A549 (cell line): ENCODE measurements around the gene GNLY. TPM values are rescaled to one million over a fixed set of nuclear protein-coding genes. Genes with fewer than 3 reads are reported as not detected.
A peak's percentile ranks its signal among the peaks of the same experiment; 100 is the strongest.

ENCODE experiments used
- ATAC-seq, 2 experiments: fragments of 200-7000 bp in 1 of 2; fragments of >200 bp in 1 of 2; cut with Nextera tagmentation in 1 of 2; cut with Tn5 transposase in 1 of 2; 3 replicates each; pipeline versions ENCODE4 v1.8.0 to v1.9.1; 2018 to 2020; ENCODE audit warnings: mild to moderate bottlenecking in 1 of 2, moderate library complexity in 1 of 2
- CTCF ChIA-PET: fragments of 300-600 bp; sonication (Branson Sonifier 250); formaldehyde crosslinking; extraction: SDS; loops from one replicate; lab custom pipeline; 2021; ENCODE audit warnings: antibody characterized with exemption, inconsistent platforms; lab: Yijun Ruan, JAX
- POLR2A ChIA-PET: fragments of 350-600 bp; formaldehyde crosslinking; extraction: SDS; loops from one replicate; lab custom pipeline; 2021; ENCODE audit warnings: antibody characterized with exemption, inconsistent platforms; lab: Yijun Ruan, JAX
- DNase-seq, 2 experiments: peaks; one replicate each; pipeline versions ENCODE4 v3.0.0 to v3.0.0-alpha.2; 2011 to 2016; ENCODE audit warnings: low read depth in 1 of 2, low spot score in 1 of 2
- FAIRE-seq: peaks from 2 replicates; lab custom pipeline; 2011; peaks lifted over from hg19 to GRCh38; lab: Jason Lieb, UNC
- H3K27ac ChIP-seq, 2 experiments: fragments of >200 bp; sonication (Bioruptor Twin); formaldehyde crosslinking; 3 replicates each; pipeline ENCODE4 v1.5.1; 2016 to 2017
- H3K4me1 ChIP-seq: fragments of >200 bp; sonication (Bioruptor Twin); formaldehyde crosslinking; 3 replicates; pipeline ENCODE4 v1.6.1; 2016
- H3K4me2 ChIP-seq: fragments of >200 bp; sonication (Bioruptor Twin); formaldehyde crosslinking; 3 replicates; pipeline ENCODE4 v1.6.1; 2016
- H3K4me3 ChIP-seq: fragments of >200 bp; sonication (Bioruptor Twin); formaldehyde crosslinking; 3 replicates; pipeline ENCODE4 v1.5.1; 2016
- H3K9me3 ChIP-seq: fragments of >200 bp; sonication (Bioruptor Twin); formaldehyde crosslinking; 3 replicates; pipeline ENCODE4 v1.6.1; 2016
- BHLHE40 ChIP-seq: IDR thresholded peaks from 2 replicates; pipeline ENCODE4 v1.6.1; 2012; ENCODE audit warnings: low read depth, low read length, inconsistent platforms
- CBX2 ChIP-seq: fragments of 200-600 bp; sonication (generic); IDR thresholded peaks from 2 replicates; pipeline ENCODE4 v1.6.1; 2016; ENCODE audit warnings: low read depth, mild to moderate bottlenecking, borderline replicate concordance
- CBX8 ChIP-seq: fragments of 200-600 bp; sonication (generic); IDR thresholded peaks from 2 replicates; pipeline ENCODE4 v1.6.1; 2016
- CEBPB ChIP-seq, 2 experiments: fragments of >200 bp in 1 of 2; sonication (Bioruptor Twin) in 1 of 2; formaldehyde crosslinking in 1 of 2; IDR thresholded peaks; 2 replicates each; pipeline ENCODE4 v1.6.1; 2012 to 2016
- CHD2 ChIP-seq: fragments of 150-350 bp; IDR thresholded peaks from 2 replicates; pipeline ENCODE4 v1.6.1; 2014; ENCODE audit warnings: low read length; ENCODE audit not compliant: partially characterized antibody
- EP300 ChIP-seq, 2 experiments: fragments of >200 bp; sonication (Bioruptor Twin); formaldehyde crosslinking; IDR thresholded peaks; 2 replicates in 1 of 2; 3 replicates in 1 of 2; pipeline ENCODE4 v1.6.1; 2016 to 2017
- FOSB ChIP-seq: fragments of 250-450 bp; sonication (Bioruptor Pico); IDR thresholded peaks from 2 replicates; pipeline ENCODE4 v1.5.0; 2020; ENCODE audit warnings: mild to moderate bottlenecking, moderate library complexity
- FOSL2 ChIP-seq, 2 experiments: fragments of 450-650 bp in 1 of 2; fragments of >200 bp in 1 of 2; sonication (Bioruptor Twin) in 1 of 2; formaldehyde crosslinking; IDR thresholded peaks; 2 replicates each; pipeline versions ENCODE4 v1.5.0 to v1.6.1; 2016 to 2020; ENCODE audit warnings: mild to moderate bottlenecking in 1 of 2, moderate library complexity in 1 of 2
- FOXS1 ChIP-seq: fragments of 250-450 bp; sonication (Bioruptor Pico); IDR thresholded peaks from 2 replicates; pipeline ENCODE4 v1.5.0; 2020; ENCODE audit warnings: mild to moderate bottlenecking, moderate library complexity
- GATA3 ChIP-seq: IDR thresholded peaks from 2 replicates; pipeline ENCODE4 v1.6.1; 2012; ENCODE audit warnings: borderline replicate concordance
- HDAC2 ChIP-seq: fragments of 200-600 bp; sonication (generic); IDR thresholded peaks from 2 replicates; pipeline ENCODE4 v1.6.1; 2016
- HOXA7 ChIP-seq: fragments of 250-450 bp; sonication (Bioruptor Pico); IDR thresholded peaks from 2 replicates; pipeline ENCODE4 v1.5.0; 2020; ENCODE audit warnings: mild to moderate bottlenecking, moderate library complexity
- HOXB5 ChIP-seq: fragments of 250-450 bp; sonication (Bioruptor Pico); IDR thresholded peaks from 2 replicates; pipeline ENCODE4 v1.5.0; 2020; ENCODE audit warnings: mild to moderate bottlenecking, moderate library complexity
- KDM5A ChIP-seq: fragments of 200-600 bp; sonication (generic); IDR thresholded peaks from 2 replicates; pipeline ENCODE4 v1.6.1; 2016; ENCODE audit warnings: antibody characterized with exemption, mild to moderate bottlenecking
- MAFK ChIP-seq: fragments of 450-650 bp; IDR thresholded peaks from 2 replicates; pipeline ENCODE4 v1.6.1; 2014; ENCODE audit not compliant: partially characterized antibody
- MYC ChIP-seq: IDR thresholded peaks from 2 replicates; pipeline ENCODE4 v1.6.1; 2012; ENCODE audit warnings: mild to moderate bottlenecking, inconsistent platforms, low read length, improper control_type of control experiment, borderline replicate concordance
- RAD21 ChIP-seq, 2 experiments: fragments of >200 bp in 1 of 2; sonication (Bioruptor Twin) in 1 of 2; formaldehyde crosslinking in 1 of 2; IDR thresholded peaks in 1 of 2; conservative IDR thresholded peaks in 1 of 2; 2 replicates in 1 of 2; 3 replicates in 1 of 2; pipeline ENCODE4 v1.6.1; 2012 to 2018; ENCODE audit warnings: inconsistent platforms in 1 of 2
- RARB ChIP-seq: fragments of 250-450 bp; sonication (Bioruptor Pico); IDR thresholded peaks from 2 replicates; pipeline ENCODE4 v1.8.0; 2021; ENCODE audit warnings: mild to moderate bottlenecking, moderate library complexity
- RCOR1 ChIP-seq: fragments of 150-350 bp; IDR thresholded peaks from 2 replicates; pipeline ENCODE4 v1.6.1; 2014; ENCODE audit warnings: antibody characterized with exemption, low read length, low read depth
- SMC3 ChIP-seq: fragments of >200 bp; sonication (Bioruptor Twin); formaldehyde crosslinking; IDR thresholded peaks from 3 replicates; pipeline ENCODE4 v1.6.1; 2018; ENCODE audit warnings: inconsistent platforms
- TFCP2L1 ChIP-seq: fragments of 250-450 bp; sonication (Bioruptor Pico); IDR thresholded peaks from 2 replicates; pipeline ENCODE4 v1.5.0; 2021; ENCODE audit warnings: mild to moderate bottlenecking
- TP53 ChIP-seq: fragments of 250-450 bp; sonication (Bioruptor Pico); IDR thresholded peaks from 2 replicates; pipeline ENCODE4 v1.5.0; 2021; ENCODE audit warnings: mild to moderate bottlenecking, moderate library complexity
- WGBS: methylation state at CpG from one replicate; pipeline ENCODE4 v1.1.6; 2017; ENCODE audit errors: missing lambda C conversion rate; 5-methylcytosine and 5-hydroxymethylcytosine counted together
- polyA plus RNA-seq, 4 experiments: library from polyadenylated mRNA; depleted of rRNA in 3 of 4; stranded (reverse); fragments of >200 nt; fragmentation: RNase III in 1 of 4; extraction: RNeasy Plus Mini Kit Qiagen cat#74134 plus additional on column Dnase treatment in 1 of 4; gene quantifications; 2 replicates in 3 of 4; 3 replicates in 1 of 4; pipeline ENCODE4 v1.2.3, GENCODE V29; 2011 to 2017
- TF ChIP-seq, protein P1 (sequence below): fragments of >200 bp; sonication (Bioruptor Twin); formaldehyde crosslinking; IDR thresholded peaks from 3 replicates; pipeline ENCODE4 v1.5.1; 2016
- TF ChIP-seq, protein P2 (sequence below): fragments of 250-450 bp; sonication (Bioruptor Pico); IDR thresholded peaks from 2 replicates; pipeline ENCODE4 v1.5.0; 2021; ENCODE audit warnings: mild to moderate bottlenecking, moderate library complexity, borderline replicate concordance
- TF ChIP-seq, protein P3 (sequence below): IDR thresholded peaks from 2 replicates; pipeline ENCODE4 v1.6.1; 2012
- TF ChIP-seq, protein P4 (sequence below): fragments of 450-650 bp; IDR thresholded peaks from 2 replicates; pipeline ENCODE4 v1.6.1; 2014; ENCODE audit warnings: antibody characterized with exemption

The GNLY gene
- polyA plus RNA-seq, 2 of the 4 experiments (the other 2 are of a cell fraction) = not detected

DNA sequence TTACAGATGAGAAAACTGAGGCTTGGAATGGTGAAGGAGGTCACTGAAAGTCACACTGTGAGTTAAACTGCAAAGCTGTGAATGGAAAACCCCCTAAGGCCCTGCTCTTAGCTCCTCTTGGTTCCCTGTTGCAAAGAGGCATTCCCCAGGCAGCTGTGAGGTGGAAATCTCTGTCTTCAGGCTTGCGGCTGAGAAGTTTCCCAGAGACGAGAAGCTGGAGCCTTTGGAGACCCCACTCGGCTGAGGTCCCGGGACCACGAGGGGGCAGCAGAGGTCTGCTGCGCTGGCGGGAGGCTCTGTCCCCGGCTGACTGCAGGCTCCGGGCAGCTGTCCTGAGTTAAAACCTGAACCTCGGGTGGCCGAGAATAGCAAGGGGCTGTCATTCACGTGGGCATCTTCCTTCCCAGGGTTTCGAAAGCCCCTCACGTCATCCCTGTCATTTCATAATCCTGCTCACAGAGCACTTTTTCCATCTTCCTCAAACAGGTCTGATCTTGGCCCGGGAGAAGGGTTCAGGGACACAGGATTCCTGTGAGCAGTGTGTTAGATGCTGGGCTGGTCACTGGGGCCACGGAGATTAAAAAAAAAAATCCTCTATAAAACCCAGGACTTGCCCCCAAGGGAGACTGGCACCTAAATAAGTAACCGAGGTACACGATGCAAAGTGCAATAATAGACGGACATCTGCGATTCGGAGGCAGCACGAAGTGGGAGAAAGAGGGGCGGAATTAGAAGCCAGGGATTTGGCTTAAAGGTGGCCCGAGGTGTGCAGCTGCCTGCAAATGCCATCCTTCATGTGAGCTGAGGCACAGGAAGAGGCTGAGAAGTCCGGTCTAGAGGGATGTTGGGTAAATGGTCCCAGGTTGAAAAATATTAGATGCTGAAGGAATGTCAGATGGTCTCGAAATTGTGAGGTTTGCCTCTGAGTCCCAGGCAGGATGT lies 35.0 kb downstream of the GNLY start:
- 0 out of 3 replicates have a peak overlapping the region, but pooled peaks have one; percentile 11 for H3K4me3 ChIP-seq
- H3K9me3 ChIP-seq = no peaks in the 10 kb centered on the region
- ChIA-PET POLR2A (interaction anchor here (1.0 to 1.2 kb wide), 2 partner anchors 13 to 92 kb away, joined by 3 to 13 read pairs; no protein-coding TSS in a partner anchor), CTCF (interaction anchor here (0.6 to 2.8 kb wide), 73 partner anchors 11 to 441 kb away, joined by 3 to 394 read pairs (median 6); partner anchors contain the start of genes ATOH8, GNLY and SFTPB)
- peak; percentile 100 for TF ChIP-seq RAD21 (conservative IDR thresholded peaks at IDR 0.05 in 1 of 2, IDR thresholded peaks at IDR 0.05 in 1 of 2)
- TF ChIP-seq, protein P1, sequence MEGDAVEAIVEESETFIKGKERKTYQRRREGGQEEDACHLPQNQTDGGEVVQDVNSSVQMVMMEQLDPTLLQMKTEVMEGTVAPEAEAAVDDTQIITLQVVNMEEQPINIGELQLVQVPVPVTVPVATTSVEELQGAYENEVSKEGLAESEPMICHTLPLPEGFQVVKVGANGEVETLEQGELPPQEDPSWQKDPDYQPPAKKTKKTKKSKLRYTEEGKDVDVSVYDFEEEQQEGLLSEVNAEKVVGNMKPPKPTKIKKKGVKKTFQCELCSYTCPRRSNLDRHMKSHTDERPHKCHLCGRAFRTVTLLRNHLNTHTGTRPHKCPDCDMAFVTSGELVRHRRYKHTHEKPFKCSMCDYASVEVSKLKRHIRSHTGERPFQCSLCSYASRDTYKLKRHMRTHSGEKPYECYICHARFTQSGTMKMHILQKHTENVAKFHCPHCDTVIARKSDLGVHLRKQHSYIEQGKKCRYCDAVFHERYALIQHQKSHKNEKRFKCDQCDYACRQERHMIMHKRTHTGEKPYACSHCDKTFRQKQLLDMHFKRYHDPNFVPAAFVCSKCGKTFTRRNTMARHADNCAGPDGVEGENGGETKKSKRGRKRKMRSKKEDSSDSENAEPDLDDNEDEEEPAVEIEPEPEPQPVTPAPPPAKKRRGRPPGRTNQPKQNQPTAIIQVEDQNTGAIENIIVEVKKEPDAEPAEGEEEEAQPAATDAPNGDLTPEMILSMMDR = peak; percentile 99
- peak in 1 of 2 experiments; percentile 51; a peak in 1 of 5 replicates for TF ChIP-seq EP300 (IDR thresholded peaks at IDR 0.05)
- TF ChIP-seq MYC = peak; percentile 14; the same call in 1 of the 2 replicates
- TF ChIP-seq SMC3 = peak; percentile 100
- TF ChIP-seq GATA3 = 0 out of 2 replicates have a peak, but pooled peaks have one; percentile 27
- no peak for TF ChIP-seq HOXB5 (CRISPR knock-in tag)
- no peak for TF ChIP-seq KDM5A
- peak in 1 of 2 experiments; percentile 59; a peak in 2 of 4 replicates for TF ChIP-seq CEBPB (IDR thresholded peaks at IDR 0.05)
- peak; percentile 38 for TF ChIP-seq MAFK
- TF ChIP-seq, protein P2, sequence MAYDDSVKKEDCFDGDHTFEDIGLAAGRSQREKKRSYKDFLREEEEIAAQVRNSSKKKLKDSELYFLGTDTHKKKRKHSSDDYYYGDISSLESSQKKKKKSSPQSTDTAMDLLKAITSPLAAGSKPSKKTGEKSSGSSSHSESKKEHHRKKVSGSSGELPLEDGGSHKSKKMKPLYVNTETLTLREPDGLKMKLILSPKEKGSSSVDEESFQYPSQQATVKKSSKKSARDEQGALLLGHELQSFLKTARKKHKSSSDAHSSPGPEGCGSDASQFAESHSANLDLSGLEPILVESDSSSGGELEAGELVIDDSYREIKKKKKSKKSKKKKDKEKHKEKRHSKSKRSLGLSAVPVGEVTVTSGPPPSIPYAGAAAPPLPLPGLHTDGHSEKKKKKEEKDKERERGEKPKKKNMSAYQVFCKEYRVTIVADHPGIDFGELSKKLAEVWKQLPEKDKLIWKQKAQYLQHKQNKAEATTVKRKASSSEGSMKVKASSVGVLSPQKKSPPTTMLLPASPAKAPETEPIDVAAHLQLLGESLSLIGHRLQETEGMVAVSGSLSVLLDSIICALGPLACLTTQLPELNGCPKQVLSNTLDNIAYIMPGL = no peak
- TF ChIP-seq, protein P3, sequence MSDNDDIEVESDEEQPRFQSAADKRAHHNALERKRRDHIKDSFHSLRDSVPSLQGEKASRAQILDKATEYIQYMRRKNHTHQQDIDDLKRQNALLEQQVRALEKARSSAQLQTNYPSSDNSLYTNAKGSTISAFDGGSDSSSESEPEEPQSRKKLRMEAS = peak; percentile 33; the same call in 1 of the 2 replicates
- peak overlapping the region; percentile 72 for H3K4me2 ChIP-seq
- peak overlapping the region; percentile 68 to 70 for H3K27ac ChIP-seq
- DNase-seq (peak; percentile 83 to 93), ATAC-seq (peak; percentile 96 to 99), FAIRE-seq (peak; percentile 79)
- WGBS = 32% methylated on average over 26 of the region's 26 CpGs
- peaks cover 24% of the 10 kb centered on the region for H3K4me1 ChIP-seq

DNA sequence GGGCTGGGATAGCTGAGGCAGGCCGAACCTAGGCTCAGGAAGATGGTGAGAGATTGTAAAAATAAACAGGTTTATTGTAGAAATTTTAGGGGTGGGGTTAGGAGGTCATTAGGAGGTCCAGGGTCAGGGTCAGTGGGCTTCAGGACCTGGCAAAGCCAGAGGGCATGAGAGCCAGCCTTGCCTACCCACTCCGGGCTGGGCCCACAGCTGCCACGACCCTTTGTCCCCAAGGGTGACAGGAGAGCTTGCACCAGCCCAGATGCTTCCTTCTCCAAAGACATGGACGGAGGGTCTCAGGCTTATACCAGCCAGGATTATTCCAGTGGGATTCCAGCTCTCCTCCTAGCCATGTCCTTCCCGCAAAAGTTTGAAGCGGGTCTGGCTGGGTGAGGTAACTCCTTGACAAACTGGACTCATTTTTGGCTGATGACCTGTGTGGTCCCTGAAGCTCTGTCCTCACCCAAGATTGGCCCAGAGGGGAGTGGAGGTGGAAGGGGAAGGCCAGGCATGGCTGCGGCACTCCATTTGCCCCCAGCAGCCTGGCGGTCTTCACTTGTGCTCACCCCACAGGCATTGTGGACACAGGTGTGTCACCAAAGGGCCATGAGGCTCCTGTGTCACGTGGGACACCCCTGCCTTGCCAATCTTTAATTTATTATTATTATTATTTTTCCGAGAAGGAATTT lies 35.8 kb downstream of the GNLY start:
- WGBS = 86% methylated on average over 10 of the region's 10 CpGs
- POLR2A ChIA-PET = no interaction called here

More for the DNA sequence above, 35.8 kb downstream of the GNLY start:
- H3K4me1 ChIP-seq = peaks cover 20% of the 10 kb centered on the region
- DNase-seq (no peak), FAIRE-seq (no peak), ATAC-seq (no peak; a peak in 1 of 6 replicates)
- H3K27ac ChIP-seq = peak overlapping the region; percentile 68 to 70
- CTCF ChIA-PET = interaction anchor here (1.0 to 2.8 kb wide), 35 partner anchors 11 to 399 kb away, joined by 3 to 394 read pairs (median 12); partner anchors contain the start of genes ATOH8 and SFTPB
- no peaks in the 10 kb centered on the region for H3K9me3 ChIP-seq
- H3K4me2 ChIP-seq = no peak overlapping the region
- TF ChIP-seq CHD2 (no peak), GATA3 (no peak), FOXS1 (CRISPR knock-in tag) (no peak), CBX8 (no peak), CBX2 (no peak), RARB (CRISPR knock-in tag) (no peak), HDAC2 (no peak), HOXA7 (CRISPR knock-in tag) (no peak), MYC (no peak), EP300 (IDR thresholded peaks at IDR 0.05) (no peak), TP53 (no peak), FOSB (CRISPR knock-in tag) (no peak), RAD21 (conservative IDR thresholded peaks at IDR 0.05 in 1 of 2, IDR thresholded peaks at IDR 0.05 in 1 of 2) (no peak), RCOR1 (no peak), FOSL2 (IDR thresholded peaks at IDR 0.05) (no peak), FOSL2 (CRISPR knock-in tag; IDR thresholded peaks at IDR 0.05) (no peak), TFCP2L1 (CRISPR knock-in tag) (no peak), BHLHE40 (no peak)
- TF ChIP-seq, protein P4, sequence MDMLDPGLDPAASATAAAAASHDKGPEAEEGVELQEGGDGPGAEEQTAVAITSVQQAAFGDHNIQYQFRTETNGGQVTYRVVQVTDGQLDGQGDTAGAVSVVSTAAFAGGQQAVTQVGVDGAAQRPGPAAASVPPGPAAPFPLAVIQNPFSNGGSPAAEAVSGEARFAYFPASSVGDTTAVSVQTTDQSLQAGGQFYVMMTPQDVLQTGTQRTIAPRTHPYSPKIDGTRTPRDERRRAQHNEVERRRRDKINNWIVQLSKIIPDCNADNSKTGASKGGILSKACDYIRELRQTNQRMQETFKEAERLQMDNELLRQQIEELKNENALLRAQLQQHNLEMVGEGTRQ = no peak
- H3K4me3 ChIP-seq = no peak overlapping the region
